Suprapubic skin (tissue), 3 donors: ENCODE data around the gene B3GLCT.

ENCODE experiments used
- POLR2AphosphoS5 ChIP-seq, 3 donors: sonication (generic); formaldehyde crosslinking; IDR thresholded peaks; one replicate each; pipeline ENCODE4 v1.6.1; 2017; ENCODE audit warnings: antibody characterized with exemption in 3 of 3
- TF ChIP-seq, protein P1 (sequence below), 2 donors: fragments of 200-600 bp in 1 of 2; fragments of 450-650 bp in 1 of 2; sonication (generic) in 1 of 2; IDR thresholded peaks; one replicate each; pipeline ENCODE4 v1.5.1; 2016 to 2019; ENCODE audit warnings: antibody characterized with exemption in 2 of 2, mild to moderate bottlenecking in 1 of 2, moderate library complexity in 1 of 2

DNA sequence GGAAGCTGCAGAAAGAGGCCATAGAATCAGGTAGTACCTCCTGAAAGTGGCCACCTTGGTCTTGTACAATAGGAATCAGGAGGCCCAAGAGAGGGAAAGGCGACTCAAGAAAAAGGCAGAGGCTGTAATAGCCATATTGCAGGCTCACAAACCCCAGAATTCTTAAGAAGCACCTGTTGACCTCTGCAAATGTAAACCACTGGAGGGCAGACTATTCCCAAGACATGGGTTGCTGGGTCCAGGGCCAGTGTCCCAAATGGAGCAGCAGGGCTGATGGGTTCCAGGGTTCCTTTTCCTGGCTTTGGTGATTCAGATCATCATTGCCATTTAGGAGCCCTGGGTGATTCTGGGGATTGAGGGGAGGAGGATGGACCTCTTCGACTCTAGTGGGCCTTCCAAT lies 167.6 kb downstream of the B3GLCT start:
- TF ChIP-seq, protein P1, sequence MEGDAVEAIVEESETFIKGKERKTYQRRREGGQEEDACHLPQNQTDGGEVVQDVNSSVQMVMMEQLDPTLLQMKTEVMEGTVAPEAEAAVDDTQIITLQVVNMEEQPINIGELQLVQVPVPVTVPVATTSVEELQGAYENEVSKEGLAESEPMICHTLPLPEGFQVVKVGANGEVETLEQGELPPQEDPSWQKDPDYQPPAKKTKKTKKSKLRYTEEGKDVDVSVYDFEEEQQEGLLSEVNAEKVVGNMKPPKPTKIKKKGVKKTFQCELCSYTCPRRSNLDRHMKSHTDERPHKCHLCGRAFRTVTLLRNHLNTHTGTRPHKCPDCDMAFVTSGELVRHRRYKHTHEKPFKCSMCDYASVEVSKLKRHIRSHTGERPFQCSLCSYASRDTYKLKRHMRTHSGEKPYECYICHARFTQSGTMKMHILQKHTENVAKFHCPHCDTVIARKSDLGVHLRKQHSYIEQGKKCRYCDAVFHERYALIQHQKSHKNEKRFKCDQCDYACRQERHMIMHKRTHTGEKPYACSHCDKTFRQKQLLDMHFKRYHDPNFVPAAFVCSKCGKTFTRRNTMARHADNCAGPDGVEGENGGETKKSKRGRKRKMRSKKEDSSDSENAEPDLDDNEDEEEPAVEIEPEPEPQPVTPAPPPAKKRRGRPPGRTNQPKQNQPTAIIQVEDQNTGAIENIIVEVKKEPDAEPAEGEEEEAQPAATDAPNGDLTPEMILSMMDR (IDR thresholded peaks at IDR 0.05) = no peak
- no peak for TF ChIP-seq POLR2AphosphoS5 (IDR thresholded peaks at IDR 0.05)
